Vagina (tissue), 2 donors: ENCODE measurements around the gene CCDC60.

ENCODE experiments used
- POLR2AphosphoS5 ChIP-seq, 2 donors: sonication (generic); formaldehyde crosslinking; IDR thresholded peaks; one replicate each; pipeline ENCODE4 v1.9.0; 2017; ENCODE audit warnings: antibody characterized with exemption in 2 of 2, mild to moderate bottlenecking in 2 of 2, low read depth in 1 of 2; ENCODE audit not compliant: insufficient read depth in 1 of 2
- TF ChIP-seq, protein P1 (sequence below), 3 experiments: fragments of 450-650 bp in 2 of 3; fragments of 200-600 bp in 1 of 3; sonication (generic) in 1 of 3; IDR thresholded peaks; one replicate each; pipeline ENCODE4 v1.5.1; 2017 to 2019; ENCODE audit warnings: antibody characterized with exemption in 3 of 3, mild to moderate bottlenecking in 2 of 3, moderate library complexity in 2 of 3

GRCh38 chr12:119306593-119306992, 27.9 kb upstream of the CCDC60 start:
- TF ChIP-seq, protein P1, sequence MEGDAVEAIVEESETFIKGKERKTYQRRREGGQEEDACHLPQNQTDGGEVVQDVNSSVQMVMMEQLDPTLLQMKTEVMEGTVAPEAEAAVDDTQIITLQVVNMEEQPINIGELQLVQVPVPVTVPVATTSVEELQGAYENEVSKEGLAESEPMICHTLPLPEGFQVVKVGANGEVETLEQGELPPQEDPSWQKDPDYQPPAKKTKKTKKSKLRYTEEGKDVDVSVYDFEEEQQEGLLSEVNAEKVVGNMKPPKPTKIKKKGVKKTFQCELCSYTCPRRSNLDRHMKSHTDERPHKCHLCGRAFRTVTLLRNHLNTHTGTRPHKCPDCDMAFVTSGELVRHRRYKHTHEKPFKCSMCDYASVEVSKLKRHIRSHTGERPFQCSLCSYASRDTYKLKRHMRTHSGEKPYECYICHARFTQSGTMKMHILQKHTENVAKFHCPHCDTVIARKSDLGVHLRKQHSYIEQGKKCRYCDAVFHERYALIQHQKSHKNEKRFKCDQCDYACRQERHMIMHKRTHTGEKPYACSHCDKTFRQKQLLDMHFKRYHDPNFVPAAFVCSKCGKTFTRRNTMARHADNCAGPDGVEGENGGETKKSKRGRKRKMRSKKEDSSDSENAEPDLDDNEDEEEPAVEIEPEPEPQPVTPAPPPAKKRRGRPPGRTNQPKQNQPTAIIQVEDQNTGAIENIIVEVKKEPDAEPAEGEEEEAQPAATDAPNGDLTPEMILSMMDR (IDR thresholded peaks at IDR 0.05): no peak
- TF ChIP-seq POLR2AphosphoS5 (IDR thresholded peaks at IDR 0.05; ENCODE audit: insufficient read depth in 1 of 2, low read depth in 1 of 2): no peak
